GM21528 (cell line): ENCODE measurements around the gene TMEM139.
A peak's percentile ranks its signal among the peaks of the same experiment; 100 is the strongest.
"Not testable (repeated sequence)": the region's sequence is repeated elsewhere in the genome, so short reads cannot be mapped to it uniquely, and the experiment has no call there.

Source experiments
- ATAC-seq: cut with Tn5 transposase; IDR thresholded peaks from one replicate; pipeline ENCODE4 v1.9.1; 2021; ENCODE audit warnings: mild to moderate bottlenecking, moderate library complexity; ENCODE audit not compliant: unreplicated experiment, low FRiP score

The TMEM139 gene

DNA sequence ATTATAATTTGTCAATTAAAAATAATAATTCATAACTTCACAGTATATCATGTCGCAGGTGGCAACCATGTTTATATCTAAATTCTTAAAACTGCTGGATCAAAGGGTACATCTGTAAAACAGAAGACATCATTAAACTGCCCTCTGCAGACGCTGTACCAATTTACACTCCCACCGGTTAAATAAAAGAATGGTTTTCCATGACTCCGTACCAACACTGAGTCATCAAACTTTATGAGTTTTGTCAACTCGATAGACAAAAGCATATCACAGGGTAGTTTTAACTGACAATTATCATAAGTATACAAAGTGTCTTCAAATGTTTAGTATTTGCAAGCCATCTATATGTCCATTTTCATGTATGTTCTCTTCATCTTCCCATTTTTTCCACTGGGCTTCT lies 27.3 kb upstream of the TMEM139 start:
- no peak for ATAC-seq

GRCh38 chr7:143258831-143259230 lies 25.9 kb upstream of the TMEM139 start:
- peak; percentile 41 for ATAC-seq

- no peak for ATAC-seq
Observed at GRCh38 chr7:143259765-143260164, 25.0 kb upstream of the TMEM139 start.

GRCh38 chr7:143261901-143262300 lies 22.9 kb upstream of the TMEM139 start:
- ATAC-seq: no peak

DNA sequence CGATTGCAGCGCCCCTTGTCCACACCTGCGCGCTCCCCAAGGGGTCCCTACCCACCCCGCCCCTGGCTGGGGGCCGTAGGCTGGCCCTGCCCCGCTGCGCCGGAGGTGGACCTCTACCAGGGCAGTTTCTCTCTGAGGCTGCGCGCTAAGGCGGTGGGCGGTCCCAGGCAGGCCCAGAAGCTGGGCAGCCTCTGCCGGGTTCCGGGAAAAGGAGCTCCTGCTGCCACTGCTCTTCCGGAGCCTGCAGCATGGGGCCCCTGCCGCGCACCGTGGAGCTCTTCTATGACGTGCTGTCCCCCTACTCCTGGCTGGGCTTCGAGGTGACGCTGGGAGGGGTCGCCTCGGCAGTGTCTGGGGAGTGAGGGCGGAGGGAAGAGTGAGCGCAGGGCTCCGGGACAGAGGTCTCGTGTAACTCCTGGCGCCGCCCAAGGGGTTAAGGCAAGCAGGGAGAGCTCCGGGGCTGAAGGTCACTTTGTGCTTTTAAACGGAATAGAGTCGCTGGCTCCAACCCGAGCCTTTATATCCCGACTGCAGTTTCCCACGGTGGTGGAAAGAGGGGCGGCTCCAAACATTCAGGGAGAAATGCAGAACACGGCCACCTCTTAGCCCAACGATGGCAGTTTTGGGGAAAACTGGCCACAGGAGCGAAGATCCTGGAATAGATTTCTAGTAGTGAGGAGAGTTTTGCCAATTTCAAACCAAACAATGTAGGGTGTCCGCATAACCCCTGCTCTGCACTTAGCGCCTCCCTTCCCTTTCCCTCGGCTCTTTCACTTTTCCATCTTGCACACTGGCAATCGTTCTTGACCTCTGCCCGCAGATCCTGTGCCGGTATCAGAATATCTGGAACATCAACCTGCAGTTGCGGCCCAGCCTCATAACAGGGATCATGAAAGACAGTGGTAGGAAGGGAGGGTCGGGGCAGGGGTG lies 21.2 kb upstream of the TMEM139 start, which contains the start of gene GSTK1:
Gene GSTK1 (plus strand): TSS at position 176 of the 930 bp plus-strand sequence. CDS start 73 bp downstream, at position 249.
- ATAC-seq: peak; percentile 95

DNA sequence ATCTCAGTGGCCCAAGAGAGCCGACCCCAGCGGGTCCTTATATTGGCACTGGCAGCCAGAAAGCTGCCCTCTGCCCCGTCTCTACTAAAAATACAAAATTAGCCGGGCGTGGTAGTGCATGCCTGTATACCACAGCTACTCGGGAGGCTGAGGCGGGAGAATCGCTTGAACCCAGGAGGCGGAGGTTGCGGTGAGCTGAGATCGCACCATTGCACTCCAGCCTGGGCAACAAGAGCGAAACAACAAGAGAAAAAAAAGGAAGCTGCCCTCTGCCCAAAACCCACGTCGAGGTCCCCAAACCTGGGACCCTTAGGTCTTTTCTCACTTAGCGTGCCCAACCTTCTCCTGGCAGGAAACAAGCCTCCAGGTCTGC lies 20.6 kb upstream of the TMEM139 start:
- not testable (repeated sequence) for ATAC-seq

GRCh38 chr7:143265017-143265693 lies 19.6 kb upstream of the TMEM139 start:
- ATAC-seq: no peak

- ATAC-seq: no peak
Observed at GRCh38 chr7:143269251-143269650, 15.5 kb upstream of the TMEM139 start.

- no peak for ATAC-seq
Observed at GRCh38 chr7:143271240-143271639, 13.5 kb upstream of the TMEM139 start.

GRCh38 chr7:143272871-143273270 lies 11.9 kb upstream of the TMEM139 start:
- no peak for ATAC-seq

- ATAC-seq: no peak
Observed at GRCh38 chr7:143279186-143280098, 5.3 kb upstream of the TMEM139 start.

DNA sequence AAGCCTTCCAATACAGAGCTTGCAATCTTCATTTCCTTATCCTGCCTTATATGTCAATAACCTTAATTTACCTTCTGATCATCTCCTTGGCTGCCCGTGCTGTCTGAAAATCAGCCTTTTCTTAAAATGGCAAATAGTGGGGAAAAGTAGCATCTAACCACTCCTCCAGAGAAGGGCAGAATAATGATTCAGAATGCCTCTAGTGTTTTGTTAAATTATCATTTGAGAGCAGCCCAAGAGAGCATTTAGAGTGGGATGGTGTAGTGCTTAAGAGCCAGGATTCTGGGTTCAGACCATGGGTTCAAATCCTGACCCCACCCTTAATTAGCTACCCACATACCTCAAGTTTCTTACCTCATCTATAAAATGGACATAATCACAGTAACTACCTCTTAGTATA lies 4.6 kb upstream of the TMEM139 start:
- ATAC-seq: no peak

GRCh38 chr7:143280566-143280965 lies 4.2 kb upstream of the TMEM139 start:
- ATAC-seq: no peak

GRCh38 chr7:143281529-143281928 lies 3.2 kb upstream of the TMEM139 start:
- ATAC-seq: no peak

DNA sequence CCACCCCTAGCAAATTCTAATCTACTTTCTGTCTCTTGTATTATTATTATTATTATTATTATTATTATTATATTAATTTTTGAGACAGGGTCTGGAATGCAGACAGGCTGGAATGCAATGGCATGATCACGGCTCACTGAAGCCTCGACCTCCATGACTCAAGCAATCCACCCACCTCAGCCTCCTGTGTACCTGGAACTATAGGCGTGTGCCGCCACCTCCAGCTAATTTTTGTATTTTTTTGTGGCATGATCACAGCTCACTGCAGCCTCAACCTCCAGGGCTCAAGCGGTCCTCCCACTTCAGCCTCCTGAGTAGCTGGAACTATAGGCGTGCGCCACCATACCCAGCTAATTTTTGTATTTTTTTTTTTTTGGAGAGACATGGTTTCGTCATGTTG lies 2.6 kb upstream of the TMEM139 start:
- ATAC-seq: no peak

DNA sequence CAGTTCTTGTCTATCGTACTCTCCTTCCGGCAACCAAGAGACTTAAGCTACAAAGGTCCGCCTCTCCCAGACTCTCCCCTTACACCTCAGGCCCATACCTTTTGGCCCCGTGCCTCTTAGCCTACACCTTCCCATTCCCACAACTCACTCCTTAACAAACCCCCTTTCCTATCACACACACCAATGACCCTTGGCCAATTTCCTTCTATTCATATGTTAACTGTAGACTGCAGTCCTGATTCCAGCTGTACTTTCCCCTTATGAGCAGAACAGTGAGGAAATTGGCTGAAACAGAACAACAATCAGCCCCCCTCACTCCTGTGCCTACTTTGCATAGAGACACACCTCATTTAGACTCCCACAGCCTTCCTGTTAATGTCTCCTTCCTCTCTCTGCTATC lies 1.4 kb upstream of the TMEM139 start:
- ATAC-seq: no peak

DNA sequence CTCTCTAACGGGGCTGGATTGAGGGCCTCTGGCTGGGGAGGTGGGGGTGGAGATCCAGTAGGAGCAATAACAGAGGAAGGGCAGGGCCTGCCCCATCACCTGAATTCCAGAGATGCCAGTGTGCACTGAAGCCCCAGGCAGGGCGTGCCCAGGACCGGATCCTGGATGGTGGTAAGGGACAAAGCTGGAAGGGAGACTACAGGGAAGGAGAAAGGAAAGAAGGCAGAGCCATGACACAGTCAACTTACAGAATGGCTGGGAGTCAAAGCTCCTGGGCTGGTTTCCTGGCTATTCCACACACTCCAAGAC lies 666 bp downstream of the TMEM139 start:
- ATAC-seq: no peak

DNA sequence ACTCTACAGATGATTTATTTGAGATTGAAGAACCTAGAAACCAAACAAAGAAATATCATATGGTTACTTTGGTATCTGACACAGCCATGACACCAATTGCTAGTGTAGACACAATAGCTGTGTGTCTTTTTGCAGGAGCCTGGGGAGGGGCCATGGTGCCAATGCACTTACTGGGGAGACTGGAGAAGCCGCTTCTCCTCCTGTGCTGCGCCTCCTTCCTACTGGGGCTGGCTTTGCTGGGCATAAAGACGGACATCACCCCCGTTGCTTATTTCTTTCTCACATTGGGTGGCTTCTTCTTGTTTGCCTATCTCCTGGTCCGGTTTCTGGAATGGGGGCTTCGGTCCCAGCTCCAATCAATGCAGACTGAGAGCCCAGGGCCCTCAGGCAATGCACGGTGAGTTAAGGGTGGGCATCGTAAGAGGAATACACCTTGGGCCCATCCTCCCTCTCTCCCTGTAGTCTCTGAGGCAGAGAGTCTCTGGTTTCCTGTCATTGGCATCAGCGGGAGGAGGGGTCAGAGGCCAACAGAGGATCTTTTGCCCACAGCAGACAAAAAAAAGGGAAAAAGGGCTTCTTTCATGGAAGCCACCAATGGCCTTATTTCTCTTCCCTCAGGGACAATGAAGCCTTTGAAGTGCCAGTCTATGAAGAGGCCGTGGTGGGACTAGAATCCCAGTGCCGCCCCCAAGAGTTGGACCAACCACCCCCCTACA lies 1.2 kb downstream of the TMEM139 start:
- no peak for ATAC-seq

DNA sequence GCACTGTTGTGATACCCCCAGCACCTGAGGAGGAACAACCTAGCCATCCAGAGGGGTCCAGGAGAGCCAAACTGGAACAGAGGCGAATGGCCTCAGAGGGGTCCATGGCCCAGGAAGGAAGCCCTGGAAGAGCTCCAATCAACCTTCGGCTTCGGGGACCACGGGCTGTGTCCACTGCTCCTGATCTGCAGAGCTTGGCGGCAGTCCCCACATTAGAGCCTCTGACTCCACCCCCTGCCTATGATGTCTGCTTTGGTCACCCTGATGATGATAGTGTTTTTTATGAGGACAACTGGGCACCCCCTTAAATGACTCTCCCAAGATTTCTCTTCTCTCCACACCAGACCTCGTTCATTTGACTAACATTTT lies 1.7 kb downstream of the TMEM139 start:
- no peak for ATAC-seq

DNA sequence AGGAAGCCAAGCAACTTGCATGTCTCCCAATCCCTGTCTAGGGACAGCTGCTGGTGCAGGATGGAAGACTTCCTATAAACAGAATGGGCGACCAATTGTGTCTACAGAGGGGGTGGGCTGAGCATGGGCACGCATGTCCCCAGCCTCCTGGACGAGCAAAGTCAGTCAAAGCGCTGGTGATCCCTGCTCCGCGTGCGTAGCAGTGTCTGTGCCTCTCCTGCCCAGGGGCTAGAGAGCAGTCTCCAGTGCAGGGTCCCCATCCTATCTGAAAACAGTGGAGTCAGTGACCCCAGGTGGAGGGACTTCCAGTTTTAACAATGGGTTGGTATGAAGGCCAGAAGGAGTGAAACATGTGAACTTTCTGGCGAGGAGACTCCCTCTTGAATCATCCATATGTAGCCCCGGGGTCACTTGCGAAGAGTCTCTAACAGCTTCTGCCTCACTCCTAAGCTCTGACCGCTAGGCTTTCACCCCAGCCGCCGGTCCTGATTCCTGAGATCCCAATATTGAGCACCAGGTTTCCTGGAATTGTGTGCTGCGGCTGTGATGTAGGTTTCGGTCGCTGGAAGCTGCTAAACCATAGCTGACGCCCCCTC lies 2.7 kb downstream of the TMEM139 start:
- no peak for ATAC-seq
